GM19397 (cell line): ENCODE data around the gene DAAM1.

ENCODE experiments used
- ATAC-seq: cut with Tn5 transposase; IDR thresholded peaks from one replicate; pipeline ENCODE4 v1.9.1; 2021; ENCODE audit warnings: mild to moderate bottlenecking, moderate library complexity; ENCODE audit not compliant: unreplicated experiment

Gene DAAM1

GRCh38 chr14:59407246-59408010 lies 219.0 kb downstream of the DAAM1 start:
- no peak for ATAC-seq

DNA sequence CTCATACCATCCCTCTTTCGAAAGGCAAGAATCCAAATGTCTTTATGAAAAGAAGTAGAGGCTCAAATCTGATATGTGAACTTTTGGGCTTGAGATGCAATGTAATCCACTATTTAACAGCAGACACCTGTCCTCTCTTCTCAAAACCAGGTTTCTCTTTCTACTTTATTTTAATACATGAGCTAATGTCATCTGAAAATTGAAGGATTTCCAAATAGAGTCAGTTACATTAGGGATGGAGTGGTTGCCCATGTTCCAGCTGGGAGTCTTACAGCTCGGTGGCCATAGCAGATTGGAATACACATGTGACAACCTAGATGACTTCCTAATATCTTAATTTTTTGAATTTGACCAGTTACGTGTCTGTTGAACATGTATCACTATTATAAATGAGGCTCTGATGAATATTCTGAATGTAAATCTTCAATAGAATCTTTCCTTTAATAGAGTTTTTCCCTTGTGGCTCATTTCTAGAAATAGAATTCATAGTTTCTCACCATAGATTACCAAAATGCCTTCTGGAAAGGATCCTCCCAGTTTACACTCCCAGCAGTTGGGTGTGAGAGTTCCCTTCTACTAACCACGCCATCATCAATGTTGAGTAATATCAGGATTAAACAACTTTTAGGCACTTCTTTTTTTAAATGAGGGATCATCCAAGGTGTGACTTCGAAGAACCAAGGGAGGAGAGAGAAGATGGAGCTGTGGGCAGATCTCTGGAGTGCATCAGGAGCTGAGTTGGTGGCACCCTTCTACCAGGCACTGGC lies 227.6 kb downstream of the DAAM1 start:
- ATAC-seq = no peak

DNA sequence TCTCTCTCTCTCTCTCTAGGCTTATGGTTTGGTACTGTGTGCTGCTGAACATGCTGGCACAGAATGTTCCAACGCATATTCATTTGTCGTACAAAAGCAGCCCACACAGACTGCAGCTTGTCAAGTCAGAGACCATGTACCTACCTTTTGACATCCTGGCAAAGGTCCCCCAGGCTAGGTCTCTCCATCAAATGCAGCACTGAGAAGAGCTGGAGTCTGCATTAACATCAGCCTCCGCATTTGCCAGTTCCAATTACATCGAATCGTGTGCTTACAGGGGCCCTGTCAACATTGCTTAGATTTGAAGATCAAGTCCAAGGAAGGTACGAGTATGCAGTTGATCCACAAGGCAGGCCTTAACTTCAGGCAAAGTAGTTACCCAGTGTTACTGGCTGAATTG lies 228.8 kb downstream of the DAAM1 start:
- no peak for ATAC-seq

GRCh38 chr14:59419303-59419702 lies 230.8 kb downstream of the DAAM1 start:
- no peak for ATAC-seq
